ENCODE data around the gene SORBS1.

DNA sequence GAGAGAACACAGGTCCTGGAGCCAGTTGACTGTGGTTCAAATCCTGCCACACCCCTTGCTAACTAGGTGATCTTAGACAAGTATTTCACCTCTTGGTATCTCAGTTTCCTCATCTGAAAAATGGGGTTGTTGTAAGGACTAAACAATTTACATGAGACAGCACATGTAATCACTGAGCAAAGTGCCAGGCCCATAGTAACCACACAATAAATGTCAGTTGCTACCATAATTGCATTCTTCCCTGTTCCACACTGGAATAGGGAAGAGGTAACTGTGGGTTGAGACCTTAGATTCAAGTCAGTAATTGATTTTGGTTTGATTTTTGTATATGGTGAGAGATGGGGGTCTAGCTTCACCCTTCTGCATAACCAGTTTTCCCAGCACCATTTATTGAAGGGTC lies 179.0 kb downstream of the SORBS1 start:
- TF ChIP-seq, protein P1, sequence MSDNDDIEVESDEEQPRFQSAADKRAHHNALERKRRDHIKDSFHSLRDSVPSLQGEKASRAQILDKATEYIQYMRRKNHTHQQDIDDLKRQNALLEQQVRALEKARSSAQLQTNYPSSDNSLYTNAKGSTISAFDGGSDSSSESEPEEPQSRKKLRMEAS (CRISPR knock-in tag; IDR thresholded peaks at IDR 0.05): no peak
- TF ChIP-seq CTCF (IDR thresholded peaks at IDR 0.05) (no peak), FOXK1 (CRISPR knock-in tag; IDR thresholded peaks at IDR 0.05) (no peak), HMGA2 (CRISPR knock-in tag; IDR thresholded peaks at IDR 0.05) (no peak), CREB1 (CRISPR knock-in tag; IDR thresholded peaks at IDR 0.05) (no peak), PREB (CRISPR knock-in tag; IDR thresholded peaks at IDR 0.05; ENCODE audit: borderline replicate concordance) (no peak), SMAD3 (CRISPR knock-in tag; IDR thresholded peaks at IDR 0.05; ENCODE audit: borderline replicate concordance) (no peak), TEAD1 (CRISPR knock-in tag; IDR thresholded peaks at IDR 0.05) (no peak)
- TF ChIP-seq, protein P2, sequence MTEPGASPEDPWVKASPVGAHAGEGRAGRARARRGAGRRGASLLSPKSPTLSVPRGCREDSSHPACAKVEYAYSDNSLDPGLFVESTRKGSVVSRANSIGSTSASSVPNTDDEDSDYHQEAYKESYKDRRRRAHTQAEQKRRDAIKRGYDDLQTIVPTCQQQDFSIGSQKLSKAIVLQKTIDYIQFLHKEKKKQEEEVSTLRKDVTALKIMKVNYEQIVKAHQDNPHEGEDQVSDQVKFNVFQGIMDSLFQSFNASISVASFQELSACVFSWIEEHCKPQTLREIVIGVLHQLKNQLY (CRISPR knock-in tag; IDR thresholded peaks at IDR 0.05): no peak
- TF ChIP-seq, protein P3, sequence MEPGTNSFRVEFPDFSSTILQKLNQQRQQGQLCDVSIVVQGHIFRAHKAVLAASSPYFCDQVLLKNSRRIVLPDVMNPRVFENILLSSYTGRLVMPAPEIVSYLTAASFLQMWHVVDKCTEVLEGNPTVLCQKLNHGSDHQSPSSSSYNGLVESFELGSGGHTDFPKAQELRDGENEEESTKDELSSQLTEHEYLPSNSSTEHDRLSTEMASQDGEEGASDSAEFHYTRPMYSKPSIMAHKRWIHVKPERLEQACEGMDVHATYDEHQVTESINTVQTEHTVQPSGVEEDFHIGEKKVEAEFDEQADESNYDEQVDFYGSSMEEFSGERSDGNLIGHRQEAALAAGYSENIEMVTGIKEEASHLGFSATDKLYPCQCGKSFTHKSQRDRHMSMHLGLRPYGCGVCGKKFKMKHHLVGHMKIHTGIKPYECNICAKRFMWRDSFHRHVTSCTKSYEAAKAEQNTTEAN (CRISPR knock-in tag; IDR thresholded peaks at IDR 0.05): no peak
- TF ChIP-seq, protein P4, sequence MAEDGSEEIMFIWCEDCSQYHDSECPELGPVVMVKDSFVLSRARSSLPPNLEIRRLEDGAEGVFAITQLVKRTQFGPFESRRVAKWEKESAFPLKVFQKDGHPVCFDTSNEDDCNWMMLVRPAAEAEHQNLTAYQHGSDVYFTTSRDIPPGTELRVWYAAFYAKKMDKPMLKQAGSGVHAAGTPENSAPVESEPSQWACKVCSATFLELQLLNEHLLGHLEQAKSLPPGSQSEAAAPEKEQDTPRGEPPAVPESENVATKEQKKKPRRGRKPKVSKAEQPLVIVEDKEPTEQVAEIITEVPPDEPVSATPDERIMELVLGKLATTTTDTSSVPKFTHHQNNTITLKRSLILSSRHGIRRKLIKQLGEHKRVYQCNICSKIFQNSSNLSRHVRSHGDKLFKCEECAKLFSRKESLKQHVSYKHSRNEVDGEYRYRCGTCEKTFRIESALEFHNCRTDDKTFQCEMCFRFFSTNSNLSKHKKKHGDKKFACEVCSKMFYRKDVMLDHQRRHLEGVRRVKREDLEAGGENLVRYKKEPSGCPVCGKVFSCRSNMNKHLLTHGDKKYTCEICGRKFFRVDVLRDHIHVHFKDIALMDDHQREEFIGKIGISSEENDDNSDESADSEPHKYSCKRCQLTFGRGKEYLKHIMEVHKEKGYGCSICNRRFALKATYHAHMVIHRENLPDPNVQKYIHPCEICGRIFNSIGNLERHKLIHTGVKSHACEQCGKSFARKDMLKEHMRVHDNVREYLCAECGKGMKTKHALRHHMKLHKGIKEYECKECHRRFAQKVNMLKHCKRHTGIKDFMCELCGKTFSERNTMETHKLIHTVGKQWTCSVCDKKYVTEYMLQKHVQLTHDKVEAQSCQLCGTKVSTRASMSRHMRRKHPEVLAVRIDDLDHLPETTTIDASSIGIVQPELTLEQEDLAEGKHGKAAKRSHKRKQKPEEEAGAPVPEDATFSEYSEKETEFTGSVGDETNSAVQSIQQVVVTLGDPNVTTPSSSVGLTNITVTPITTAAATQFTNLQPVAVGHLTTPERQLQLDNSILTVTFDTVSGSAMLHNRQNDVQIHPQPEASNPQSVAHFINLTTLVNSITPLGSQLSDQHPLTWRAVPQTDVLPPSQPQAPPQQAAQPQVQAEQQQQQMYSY (CRISPR knock-in tag; IDR thresholded peaks at IDR 0.05): no peak
- TF ChIP-seq, protein P5, sequence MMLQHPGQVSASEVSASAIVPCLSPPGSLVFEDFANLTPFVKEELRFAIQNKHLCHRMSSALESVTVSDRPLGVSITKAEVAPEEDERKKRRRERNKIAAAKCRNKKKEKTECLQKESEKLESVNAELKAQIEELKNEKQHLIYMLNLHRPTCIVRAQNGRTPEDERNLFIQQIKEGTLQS (CRISPR knock-in tag; conservative IDR thresholded peaks at IDR 0.05): no peak

All from WTC11 (cell line).